Measurements from ENCODE around the gene NF1. TPM values are rescaled to one million over a fixed set of nuclear protein-coding genes. Genes with fewer than 3 reads are reported as not detected.
A peak's percentile ranks its signal among the peaks of the same experiment; 100 is the strongest.

Gene NF1
- total RNA-seq, 2 donors from 2014 or later = 62.3 to 68.0 TPM

GRCh38 chr17:31373150-31374093, 278.6 kb downstream of the NF1 start:
- H3K27ac ChIP-seq = no peak overlapping the region
- H3K36me3 ChIP-seq = no peaks in the 10 kb centered on the region
- intact Hi-C loops (cut with DNase I) = no loop called here
- TF ChIP-seq, protein P1, sequence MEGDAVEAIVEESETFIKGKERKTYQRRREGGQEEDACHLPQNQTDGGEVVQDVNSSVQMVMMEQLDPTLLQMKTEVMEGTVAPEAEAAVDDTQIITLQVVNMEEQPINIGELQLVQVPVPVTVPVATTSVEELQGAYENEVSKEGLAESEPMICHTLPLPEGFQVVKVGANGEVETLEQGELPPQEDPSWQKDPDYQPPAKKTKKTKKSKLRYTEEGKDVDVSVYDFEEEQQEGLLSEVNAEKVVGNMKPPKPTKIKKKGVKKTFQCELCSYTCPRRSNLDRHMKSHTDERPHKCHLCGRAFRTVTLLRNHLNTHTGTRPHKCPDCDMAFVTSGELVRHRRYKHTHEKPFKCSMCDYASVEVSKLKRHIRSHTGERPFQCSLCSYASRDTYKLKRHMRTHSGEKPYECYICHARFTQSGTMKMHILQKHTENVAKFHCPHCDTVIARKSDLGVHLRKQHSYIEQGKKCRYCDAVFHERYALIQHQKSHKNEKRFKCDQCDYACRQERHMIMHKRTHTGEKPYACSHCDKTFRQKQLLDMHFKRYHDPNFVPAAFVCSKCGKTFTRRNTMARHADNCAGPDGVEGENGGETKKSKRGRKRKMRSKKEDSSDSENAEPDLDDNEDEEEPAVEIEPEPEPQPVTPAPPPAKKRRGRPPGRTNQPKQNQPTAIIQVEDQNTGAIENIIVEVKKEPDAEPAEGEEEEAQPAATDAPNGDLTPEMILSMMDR (IDR thresholded peaks at IDR 0.05) = peak in 3 of 4 experiments; percentile 34 to 58 (median 47)
- TF ChIP-seq POLR2A (IDR thresholded peaks at IDR 0.05) (no peak), POLR2AphosphoS5 (IDR thresholded peaks at IDR 0.05) (peak; percentile 9)
- 79% methylated on average over 10 of the region's 10 CpGs for WGBS
- no peaks in the 10 kb centered on the region for H3K4me1 ChIP-seq (replicated peaks)
- no peak overlapping the region for H3K4me3 ChIP-seq
- H3K9me3 ChIP-seq = no peaks in the 10 kb centered on the region
- DNase-seq (ENCODE audit: low spot score) = peak; percentile 30
- no peaks in the 10 kb centered on the region for H3K27me3 ChIP-seq (replicated peaks; ENCODE audit: insufficient read depth)

DNA sequence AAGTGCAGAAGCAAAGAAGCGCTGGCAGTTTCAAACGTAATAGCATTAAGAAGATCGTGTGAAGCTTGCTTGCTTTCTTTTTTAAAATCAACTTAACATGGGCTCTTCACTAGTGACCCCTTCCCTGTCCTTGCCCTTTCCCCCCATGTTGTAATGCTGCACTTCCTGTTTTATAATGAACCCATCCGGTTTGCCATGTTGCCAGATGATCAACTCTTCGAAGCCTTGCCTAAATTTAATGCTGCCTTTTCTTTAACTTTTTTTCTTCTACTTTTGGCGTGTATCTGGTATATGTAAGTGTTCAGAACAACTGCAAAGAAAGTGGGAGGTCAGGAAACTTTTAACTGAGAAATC, 279.3 kb downstream of the NF1 start:
- H3K36me3 ChIP-seq = no peaks in the 10 kb centered on the region
- no peaks in the 10 kb centered on the region for H3K9me3 ChIP-seq
- no peak overlapping the region for H3K4me3 ChIP-seq
- WGBS = 85% methylated on average over 6 of the region's 6 CpGs
- DNase-seq (ENCODE audit: low spot score) = no peak
- TF ChIP-seq POLR2AphosphoS5 (IDR thresholded peaks at IDR 0.05) = no peak
- TF ChIP-seq, protein P1 (IDR thresholded peaks at IDR 0.05) = no peak
- no peak for TF ChIP-seq POLR2A (IDR thresholded peaks at IDR 0.05)
- no peaks in the 10 kb centered on the region for H3K27me3 ChIP-seq (replicated peaks; ENCODE audit: insufficient read depth)
- intact Hi-C loops (cut with DNase I) = no loop called here
- no peaks in the 10 kb centered on the region for H3K4me1 ChIP-seq (replicated peaks)
- H3K27ac ChIP-seq = no peak overlapping the region

DNA sequence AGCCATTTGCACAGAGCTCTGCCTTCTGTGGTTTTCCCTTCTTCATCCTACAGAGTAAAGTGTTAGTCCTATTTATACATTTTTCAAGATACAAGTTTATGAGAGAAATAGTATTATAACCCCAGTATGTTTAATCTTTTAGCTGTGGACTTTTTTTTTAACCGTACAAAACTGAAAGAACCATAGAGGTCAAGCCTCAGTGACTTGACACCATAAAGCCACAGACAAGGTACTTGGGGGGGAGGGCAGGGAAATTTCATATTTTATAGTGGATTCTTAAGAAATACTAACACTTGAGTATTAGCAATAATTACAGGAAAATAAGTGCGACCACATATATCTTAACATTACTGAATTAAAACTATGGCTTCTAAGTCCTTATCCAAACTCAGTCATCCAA, 279.7 kb downstream of the NF1 start:
- Histone ChIP-seq H3K36me3 (no peaks in the 10 kb centered on the region), H3K27ac (no peak overlapping the region), H3K4me3 (no peak overlapping the region), H3K4me1 (replicated peaks) (no peaks in the 10 kb centered on the region), H3K9me3 (no peaks in the 10 kb centered on the region), H3K27me3 (replicated peaks; ENCODE audit: insufficient read depth) (no peaks in the 10 kb centered on the region)
- DNase-seq (ENCODE audit: low spot score) = no peak
- 98% methylated on average over 2 of the region's 2 CpGs for WGBS
- intact Hi-C loops (cut with DNase I) = no loop called here
- no peak for TF ChIP-seq POLR2A (IDR thresholded peaks at IDR 0.05)
- TF ChIP-seq POLR2AphosphoS5 (IDR thresholded peaks at IDR 0.05) = no peak
- TF ChIP-seq, protein P1 (IDR thresholded peaks at IDR 0.05) = no peak

DNA sequence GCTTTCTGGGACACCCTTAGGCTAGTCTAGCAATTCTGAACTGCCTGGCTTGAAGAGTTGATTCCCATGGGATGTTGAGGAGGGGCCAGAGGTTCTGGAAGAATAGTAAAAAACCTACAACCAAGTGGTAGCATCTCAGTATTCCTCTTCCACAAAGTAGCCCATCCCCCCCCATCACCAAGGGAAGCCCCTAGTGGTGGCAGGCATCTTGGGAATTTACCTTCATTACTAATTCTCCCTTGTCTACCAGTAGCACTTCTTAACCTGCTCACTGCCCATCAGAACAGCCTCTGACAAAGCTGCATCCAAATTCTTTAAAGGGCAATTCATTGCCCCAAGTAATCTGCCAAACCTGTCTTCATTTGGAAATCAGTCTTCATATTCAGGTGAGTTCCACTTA, 283.9 kb downstream of the NF1 start:
- no peaks in the 10 kb centered on the region for H3K4me1 ChIP-seq (replicated peaks)
- no peak for DNase-seq (ENCODE audit: low spot score)
- H3K27me3 ChIP-seq (replicated peaks; ENCODE audit: insufficient read depth) = no peaks in the 10 kb centered on the region
- no peak overlapping the region for H3K4me3 ChIP-seq
- intact Hi-C loops (cut with DNase I) = no loop called here
- TF ChIP-seq POLR2AphosphoS5 (IDR thresholded peaks at IDR 0.05) = no peak
- TF ChIP-seq POLR2A (IDR thresholded peaks at IDR 0.05) = no peak
- TF ChIP-seq, protein P1 (IDR thresholded peaks at IDR 0.05) = no peak
- H3K27ac ChIP-seq = no peak overlapping the region
- no peaks in the 10 kb centered on the region for H3K9me3 ChIP-seq
- no peaks in the 10 kb centered on the region for H3K36me3 ChIP-seq

All from prostate gland (tissue), 2 donors.